Osteoblast (primary cell): ENCODE results near the gene NRARP. TPM values are rescaled to one million over a fixed set of nuclear protein-coding genes. Genes with fewer than 3 reads are reported as not detected.

ENCODE experiments used
- DNase-seq: peaks from one replicate; pipeline ENCODE4 v3.0.0; 2011; ENCODE audit warnings: low spot score, mixed read lengths; ENCODE audit not compliant: insufficient read length; ENCODE audit errors: missing footprints
- H2AFZ ChIP-seq: 2 replicates; pipeline ENCODE4 v1.6.0; 2011; ENCODE audit warnings: mild to moderate bottlenecking, low read length
- H3K27ac ChIP-seq: 2 replicates; pipeline ENCODE4 v1.5.1; 2011; ENCODE audit warnings: mild to moderate bottlenecking, low read depth, low read length, moderate library complexity
- H3K27me3 ChIP-seq: 2 replicates; pipeline ENCODE4 v1.6.0; 2012; ENCODE audit warnings: mild to moderate bottlenecking, control low read depth, inconsistent platforms, low read length, moderate library complexity; ENCODE audit not compliant: insufficient read depth
- H3K36me3 ChIP-seq: 2 replicates; pipeline ENCODE4 v1.5.1; 2011; ENCODE audit warnings: mild to moderate bottlenecking, low read length, control low read depth, moderate library complexity; ENCODE audit not compliant: insufficient read depth
- H3K4me1 ChIP-seq: 2 replicates; pipeline ENCODE4 v1.5.1; 2011; ENCODE audit warnings: mild to moderate bottlenecking, low read length, control low read depth, moderate library complexity; ENCODE audit not compliant: insufficient read depth
- H3K4me2 ChIP-seq: 2 replicates; pipeline ENCODE4 v1.6.0; 2011; ENCODE audit warnings: mild to moderate bottlenecking, low read length; ENCODE audit not compliant: insufficient read depth
- H3K4me3 ChIP-seq: fragments of 200-600 bp; sonication (generic); 3 replicates; pipeline ENCODE4 v1.5.1; 2012; ENCODE audit warnings: mild to moderate bottlenecking, low read length, inconsistent platforms; ENCODE audit not compliant: insufficient read depth
- H3K79me2 ChIP-seq: 2 replicates; pipeline ENCODE4 v1.6.0; 2012; ENCODE audit warnings: mild to moderate bottlenecking, low read length, control low read depth, inconsistent platforms; ENCODE audit not compliant: insufficient read depth
- H3K9me3 ChIP-seq: 2 replicates; pipeline ENCODE4 v1.5.1; 2011; ENCODE audit warnings: low read depth, low read length, control low read depth
- H4K20me1 ChIP-seq: 2 replicates; pipeline ENCODE4 v1.6.0; 2012; ENCODE audit warnings: mild to moderate bottlenecking, low read length, control low read depth; ENCODE audit not compliant: insufficient read depth
- total RNA-seq: library from RNA; depleted of rRNA; stranded (reverse); fragments of >200 nt; gene quantifications from 2 replicates; pipeline ENCODE4 v1.2.3, GENCODE V29; 2012
- TF ChIP-seq, protein P1 (sequence below): IDR thresholded peaks from 2 replicates; pipeline ENCODE4 v1.5.1; 2011; ENCODE audit warnings: mild to moderate bottlenecking, low read depth, low read length, moderate library complexity; ENCODE audit errors: extremely low read depth

Gene NRARP
- total RNA-seq, 1 donor, result under 0.01 TPM

DNA sequence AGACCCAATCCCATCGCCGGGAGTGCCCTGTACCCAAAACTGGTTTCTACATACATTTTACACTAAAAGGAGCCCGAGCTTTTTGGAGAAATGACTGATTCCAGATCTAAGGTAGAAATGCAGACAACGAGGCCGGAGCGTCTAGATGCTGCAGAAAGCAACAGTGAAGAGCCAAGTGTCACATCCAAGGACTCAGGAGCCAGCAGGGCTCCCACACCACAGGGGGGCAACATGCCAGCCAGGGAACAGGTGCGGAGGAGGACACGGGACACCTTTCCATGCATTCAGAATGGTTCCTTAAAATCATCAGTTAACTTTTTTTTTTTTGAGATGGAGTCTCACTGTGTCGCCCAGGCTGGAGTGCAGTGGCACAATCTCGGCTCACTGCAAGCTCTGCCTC, 23.1 kb upstream of the NRARP start:
- H3K36me3 ChIP-seq, result no peaks in the 10 kb centered on the region
- no peaks in the 10 kb centered on the region for H3K9me3 ChIP-seq

DNA sequence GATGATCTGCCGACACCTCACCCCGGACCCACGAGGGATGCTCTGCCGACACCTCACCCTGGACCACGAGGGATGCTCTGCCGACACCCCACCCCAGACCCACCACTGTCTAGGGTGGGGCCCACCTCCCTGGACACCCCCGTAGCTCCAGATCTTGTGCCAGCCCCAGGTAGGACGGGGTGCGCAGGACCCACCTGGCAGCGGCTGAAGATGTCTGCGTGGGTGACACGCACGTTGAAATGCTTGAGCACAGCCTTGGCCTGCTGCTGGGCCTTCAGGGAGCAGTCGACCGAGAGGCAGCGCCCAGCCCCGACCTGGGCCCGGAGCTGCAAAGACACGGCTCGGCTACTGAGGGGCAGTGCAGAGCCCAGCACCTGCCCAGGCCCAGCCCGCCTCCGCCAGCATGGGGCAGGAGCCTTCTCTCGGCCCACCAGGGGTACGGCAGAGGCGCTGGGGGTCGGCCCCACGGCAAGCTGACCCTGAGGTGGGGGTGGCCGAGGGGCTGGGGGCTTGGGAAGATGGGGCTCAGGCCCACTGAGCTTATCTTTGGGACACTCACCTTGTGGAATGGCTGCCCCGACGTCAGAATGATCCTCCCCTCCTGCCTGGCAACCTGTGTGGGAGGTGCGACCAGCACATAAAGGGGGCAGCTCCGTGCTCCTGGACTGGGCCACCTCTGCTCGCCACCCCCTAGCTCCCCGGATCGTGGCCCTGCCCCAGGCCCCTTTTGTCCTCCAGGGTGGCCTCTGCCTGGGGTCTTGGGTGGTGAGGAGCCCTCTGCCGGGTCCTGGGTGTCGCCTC, 21.7 kb upstream of the NRARP start:
- H3K4me3 ChIP-seq, result no peak overlapping the region

More for the DNA sequence above, 23.1 kb upstream of the NRARP start:
- Histone ChIP-seq H4K20me1 (no peaks in the 10 kb centered on the region), H2AFZ (no peak overlapping the region), H3K79me2 (no peaks in the 10 kb centered on the region), H3K4me1 (no peaks in the 10 kb centered on the region), H3K27me3 (no peaks in the 10 kb centered on the region), H3K27ac (no peak overlapping the region), H3K4me3 (no peak overlapping the region), H3K4me2 (no peak overlapping the region)
- TF ChIP-seq, protein P1, sequence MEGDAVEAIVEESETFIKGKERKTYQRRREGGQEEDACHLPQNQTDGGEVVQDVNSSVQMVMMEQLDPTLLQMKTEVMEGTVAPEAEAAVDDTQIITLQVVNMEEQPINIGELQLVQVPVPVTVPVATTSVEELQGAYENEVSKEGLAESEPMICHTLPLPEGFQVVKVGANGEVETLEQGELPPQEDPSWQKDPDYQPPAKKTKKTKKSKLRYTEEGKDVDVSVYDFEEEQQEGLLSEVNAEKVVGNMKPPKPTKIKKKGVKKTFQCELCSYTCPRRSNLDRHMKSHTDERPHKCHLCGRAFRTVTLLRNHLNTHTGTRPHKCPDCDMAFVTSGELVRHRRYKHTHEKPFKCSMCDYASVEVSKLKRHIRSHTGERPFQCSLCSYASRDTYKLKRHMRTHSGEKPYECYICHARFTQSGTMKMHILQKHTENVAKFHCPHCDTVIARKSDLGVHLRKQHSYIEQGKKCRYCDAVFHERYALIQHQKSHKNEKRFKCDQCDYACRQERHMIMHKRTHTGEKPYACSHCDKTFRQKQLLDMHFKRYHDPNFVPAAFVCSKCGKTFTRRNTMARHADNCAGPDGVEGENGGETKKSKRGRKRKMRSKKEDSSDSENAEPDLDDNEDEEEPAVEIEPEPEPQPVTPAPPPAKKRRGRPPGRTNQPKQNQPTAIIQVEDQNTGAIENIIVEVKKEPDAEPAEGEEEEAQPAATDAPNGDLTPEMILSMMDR, result no peak
- no peak for DNase-seq

DNA sequence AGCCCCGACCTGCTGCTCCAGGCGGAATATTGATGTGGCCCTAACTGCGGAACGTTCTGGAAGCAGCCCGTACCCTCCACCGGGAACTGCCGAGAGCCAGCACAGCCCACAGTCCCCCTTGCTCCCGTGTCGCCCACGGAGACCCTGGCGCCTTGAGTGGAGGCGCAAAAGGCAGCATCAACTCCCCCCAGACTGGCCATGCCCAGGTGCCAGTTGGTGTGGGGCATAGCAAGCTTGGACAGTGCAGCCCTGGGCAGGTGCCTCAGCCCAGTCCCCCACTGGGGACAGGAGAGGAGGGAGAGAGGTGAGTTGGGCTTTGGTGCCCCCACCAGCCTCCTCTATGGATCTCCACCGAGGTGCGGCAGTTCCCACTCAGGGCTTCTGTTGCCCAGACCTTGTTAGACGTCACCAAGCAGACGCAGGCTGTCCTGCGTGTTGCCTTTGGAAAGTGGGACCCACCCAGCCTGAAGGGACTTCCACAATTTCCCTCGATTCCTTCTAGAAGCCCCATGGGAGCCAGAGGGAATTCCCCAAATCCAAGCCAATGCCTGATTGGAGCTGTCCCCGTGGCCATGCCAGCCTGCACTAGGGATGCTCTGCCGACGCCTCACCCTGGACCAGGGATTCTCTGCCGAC, 19.8 kb upstream of the NRARP start:
- H4K20me1 ChIP-seq, result peaks cover 3% of the 10 kb centered on the region
- TF ChIP-seq, protein P1, result no peak

More for the DNA sequence above, 21.7 kb upstream of the NRARP start:
- TF ChIP-seq, protein P1, result no peak
- H3K36me3 ChIP-seq, result no peaks in the 10 kb centered on the region
- no peaks in the 10 kb centered on the region for H3K4me1 ChIP-seq
- no peaks in the 10 kb centered on the region for H3K9me3 ChIP-seq
- no peaks in the 10 kb centered on the region for H3K79me2 ChIP-seq
- no peaks in the 10 kb centered on the region for H3K27me3 ChIP-seq
- H2AFZ ChIP-seq, result no peak overlapping the region
- H3K4me2 ChIP-seq, result no peak overlapping the region
- DNase-seq, result no peak
- no peak overlapping the region for H3K27ac ChIP-seq
- peaks cover 3% of the 10 kb centered on the region for H4K20me1 ChIP-seq

More for the DNA sequence above, 19.8 kb upstream of the NRARP start:
- Histone ChIP-seq H3K9me3 (no peaks in the 10 kb centered on the region), H3K27me3 (no peaks in the 10 kb centered on the region), H3K4me3 (no peak overlapping the region), H3K36me3 (no peaks in the 10 kb centered on the region), H3K4me1 (no peaks in the 10 kb centered on the region), H3K27ac (no peak overlapping the region), H3K4me2 (no peak overlapping the region), H2AFZ (no peak overlapping the region), H3K79me2 (no peaks in the 10 kb centered on the region)
- DNase-seq, result peak; percentile 78
